Measurements from ENCODE around the gene NOLC1. TPM values are rescaled to one million over a fixed set of nuclear protein-coding genes. Genes with fewer than 3 reads are reported as not detected.

The NOLC1 gene
- total and polyA plus RNA-seq, 2 of the 13 experiments (the other 11 are each of a cell fraction or from before 2014, with no cell fraction given), result 50.6 to 81.0 TPM

GRCh38 chr10:102111276-102111675 is 40.9 kb upstream of the NOLC1 start:
- 97% methylated on average over 12 of the region's 12 CpGs for WGBS (ENCODE audit: low lambda C conversion rate)
- intact Hi-C loops (cut with micrococcal nuclease; ENCODE audit: unreplicated experiment), result no loop called here
- peaks cover 28 to 42% of the 10 kb centered on the region in 2 experiments for H3K36me3 ChIP-seq (replicated peaks in 1 of 2; ENCODE audit: control insufficient read depth in 1 of 2, insufficient read depth in 2 of 2, low read length in 2 of 2)
- no peak overlapping the region for H3K27ac ChIP-seq (ENCODE audit: extremely low read length, insufficient read depth, low read length)
- no peaks in the 10 kb centered on the region for H3K9me3 ChIP-seq (ENCODE audit: low read length)
- ChIA-PET POLR2A (no interaction called here), CTCF (ENCODE audit: low intra/inter-chr PET ratio, low total read pairs) (no interaction called here)
- no peak overlapping the region for H3K4me2 ChIP-seq (ENCODE audit: low read depth, low read length)
- peaks cover 31% of the 10 kb centered on the region for H3K4me1 ChIP-seq (ENCODE audit: insufficient read depth, low read length)
- H4K20me1 ChIP-seq (ENCODE audit: insufficient read depth, low read length), result peaks cover 9% of the 10 kb centered on the region
- no peak for FAIRE-seq
- DNase-seq (ENCODE audit: low spot score), result no peak
- H3K4me3 ChIP-seq (replicated peaks in 1 of 3; ENCODE audit: insufficient read depth in 1 of 3, low read depth in 2 of 3, low read length in 3 of 3), result no peak overlapping the region
- BruUV-seq (replicated peaks), result no TSS peak
- ATAC-seq, result no peak
- peaks cover 20% of the 10 kb centered on the region for H3K79me2 ChIP-seq (ENCODE audit: insufficient read depth, low read length)
- in situ Hi-C loops (cut with HindIII; ENCODE audit: extremely low pct_ligation_motif_present, low pct_unique_long_range_greater_than_20kb), result no loop called here
- TF ChIP-seq MATR3 (CRISPR knock-in tag; IDR thresholded peaks at IDR 0.05), result no peak
- TF ChIP-seq ZNF720 (CRISPR knock-in tag; IDR thresholded peaks at IDR 0.05), result no peak
- TF ChIP-seq JUND (CRISPR knock-in tag; IDR thresholded peaks at IDR 0.05), result no peak
- TF ChIP-seq NKX3-1 (CRISPR knock-in tag; IDR thresholded peaks at IDR 0.05), result no peak
- TF ChIP-seq ZSCAN20 (CRISPR knock-in tag; IDR thresholded peaks at IDR 0.05; ENCODE audit: borderline replicate concordance), result no peak
- no peak for TF ChIP-seq HOXD1 (CRISPR knock-in tag; IDR thresholded peaks at IDR 0.05)
- no peak for TF ChIP-seq SMAD9 (CRISPR knock-in tag; IDR thresholded peaks at IDR 0.05)
- TF ChIP-seq MTA3 (CRISPR knock-in tag; IDR thresholded peaks at IDR 0.05), result no peak
- TF ChIP-seq ZNF234 (CRISPR knock-in tag; conservative IDR thresholded peaks at IDR 0.05), result no peak
- no peak for TF ChIP-seq JUN (CRISPR knock-in tag; IDR thresholded peaks at IDR 0.05)
- TF ChIP-seq ZNF761 (CRISPR knock-in tag; conservative IDR thresholded peaks at IDR 0.05), result no peak
- TF ChIP-seq ZNF598 (CRISPR knock-in tag; IDR thresholded peaks at IDR 0.05; ENCODE audit: borderline replicate concordance), result no peak
- no peak for TF ChIP-seq YY1 (IDR thresholded peaks at IDR 0.05; ENCODE audit: insufficient read depth, insufficient replicate concordance, low read depth, low read length)
- no peak for TF ChIP-seq ZNF431 (CRISPR knock-in tag; IDR thresholded peaks at IDR 0.05; ENCODE audit: borderline replicate concordance, low read depth)
- no peak for TF ChIP-seq GTF2F1 (IDR thresholded peaks at IDR 0.05; ENCODE audit: low read length)
- no peak for TF ChIP-seq CEBPB (IDR thresholded peaks at IDR 0.05; ENCODE audit: borderline replicate concordance, low read depth, low read length)
- TF ChIP-seq ZNF766 (CRISPR knock-in tag; IDR thresholded peaks at IDR 0.05; ENCODE audit: borderline replicate concordance), result no peak
- TF ChIP-seq GATAD2A (CRISPR knock-in tag; IDR thresholded peaks at IDR 0.05), result no peak
- H3K9ac ChIP-seq (ENCODE audit: insufficient read depth, low read depth, low read length), result no peak overlapping the region
- no peak overlapping the region for H2AFZ ChIP-seq (ENCODE audit: low read length)
- no peaks in the 10 kb centered on the region for H3K27me3 ChIP-seq (ENCODE audit: control insufficient read depth in 1 of 2, insufficient read depth in 2 of 2, low read length in 2 of 2)

Measured in HepG2 (cell line).